GM18909 (cell line): ENCODE data around the gene GALNT10.
A peak's percentile ranks its signal among the peaks of the same experiment; 100 is the strongest.

ENCODE experiments used
- ATAC-seq: cut with Tn5 transposase; IDR thresholded peaks from one replicate; pipeline ENCODE4 v1.9.1; 2021; ENCODE audit warnings: mild to moderate bottlenecking; ENCODE audit not compliant: unreplicated experiment, poor library complexity

The GALNT10 gene

DNA sequence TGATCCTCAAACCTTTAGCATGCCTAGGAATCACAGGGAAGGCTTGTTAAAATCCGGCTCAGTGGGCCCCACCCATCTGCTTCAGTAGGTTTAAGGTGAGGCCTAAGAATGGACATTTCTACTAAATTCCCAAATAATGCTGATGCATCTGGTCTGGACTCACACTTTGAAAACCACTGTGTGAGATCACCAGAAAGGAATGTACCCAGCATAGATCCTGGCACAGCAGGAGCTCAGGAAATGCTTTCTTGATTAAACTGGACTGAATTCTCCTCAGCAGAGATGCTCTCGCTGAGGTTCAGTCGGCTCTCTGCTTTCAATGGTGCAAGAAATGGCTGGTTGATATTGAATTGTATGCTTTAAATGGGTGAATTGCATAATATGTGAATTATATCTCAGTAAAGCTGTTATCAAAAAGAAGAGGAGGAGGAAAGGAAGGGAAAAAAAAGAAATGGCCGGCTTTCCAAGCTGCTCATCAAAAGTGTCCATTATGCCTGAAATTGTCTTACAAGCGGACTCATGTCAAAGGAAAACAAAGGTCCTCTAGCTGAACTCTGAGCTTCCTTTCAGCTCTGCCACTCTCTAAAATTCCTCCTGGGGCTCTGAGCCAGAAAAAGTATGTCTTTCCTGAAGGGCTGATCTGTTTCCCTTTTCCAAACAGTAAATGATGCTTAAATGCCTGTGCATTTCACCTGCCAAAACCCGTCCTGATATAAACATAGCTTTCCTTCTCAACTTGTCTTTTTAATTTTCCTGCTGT lies 177.7 kb downstream of the GALNT10 start:
- ATAC-seq = no peak

- no peak for ATAC-seq
These were observed 179.1 kb downstream of the GALNT10 start for GRCh38 chr5:154369682-154370081.

DNA sequence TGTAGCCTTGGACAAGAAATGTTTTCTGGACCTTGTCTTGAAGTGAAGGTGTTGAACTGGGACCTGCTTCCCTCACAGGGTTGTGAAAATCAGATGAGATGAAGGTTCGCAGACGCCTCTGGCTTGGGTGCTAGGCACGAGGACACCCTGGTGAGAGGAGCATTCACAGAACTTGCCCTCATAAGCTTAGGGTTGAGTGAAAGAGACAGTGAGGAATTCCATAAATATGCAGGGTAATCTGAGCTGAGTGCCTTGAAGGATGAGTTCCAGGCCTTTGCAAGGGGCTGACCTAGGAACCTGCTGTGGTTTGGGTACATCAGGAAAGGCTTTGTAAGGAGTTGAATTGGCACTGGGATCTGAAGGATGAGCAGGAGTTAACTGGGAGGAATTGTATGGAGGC lies 179.6 kb downstream of the GALNT10 start:
- no peak for ATAC-seq

DNA sequence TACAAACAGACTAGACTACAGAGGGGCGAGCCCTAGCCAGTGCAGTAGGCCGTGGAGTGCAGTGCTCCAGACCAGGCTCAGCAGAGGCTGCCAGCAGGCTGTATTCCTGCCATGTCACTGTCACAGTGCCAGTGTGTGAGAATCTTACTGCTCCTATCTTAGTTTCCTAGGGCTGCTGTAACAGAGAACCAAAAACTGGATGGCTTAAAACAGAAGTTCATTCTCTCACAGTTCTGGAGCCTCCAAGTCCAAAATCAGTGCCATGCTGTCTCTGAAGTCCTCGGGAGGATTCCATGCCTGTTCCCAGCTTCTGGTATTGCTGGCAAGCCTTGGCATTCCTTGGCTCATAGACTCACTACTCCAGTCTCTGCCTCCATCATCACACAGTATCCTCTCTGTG lies 180.3 kb downstream of the GALNT10 start:
- ATAC-seq = no peak

DNA sequence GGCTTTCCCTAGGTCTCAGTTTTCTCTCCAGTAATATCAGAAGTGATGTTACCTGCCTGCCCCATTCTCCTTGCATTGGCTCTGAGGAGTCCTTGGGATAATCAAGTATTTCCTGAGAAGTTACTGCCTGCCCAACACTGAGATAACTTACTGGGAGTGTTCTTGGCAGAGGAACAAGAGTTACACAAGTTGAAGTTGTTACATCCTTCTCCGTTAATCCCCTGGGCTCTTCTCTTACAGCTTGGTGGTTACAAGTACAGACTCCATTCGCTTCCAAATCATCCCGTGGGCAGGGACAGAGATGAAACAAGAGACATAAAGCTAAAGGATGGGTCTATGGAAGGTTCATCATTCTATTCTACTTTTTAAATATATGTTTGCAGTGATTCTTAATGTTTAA lies 181.2 kb downstream of the GALNT10 start:
- no peak for ATAC-seq

- ATAC-seq = no peak
These were observed 182.1 kb downstream of the GALNT10 start for GRCh38 chr5:154372661-154373060.

GRCh38 chr5:154373326-154373725 lies 182.8 kb downstream of the GALNT10 start:
- no peak for ATAC-seq

GRCh38 chr5:154373729-154374179 lies 183.2 kb downstream of the GALNT10 start:
- ATAC-seq = no peak

- no peak for ATAC-seq
These were observed 183.7 kb downstream of the GALNT10 start for GRCh38 chr5:154374264-154374663.

DNA sequence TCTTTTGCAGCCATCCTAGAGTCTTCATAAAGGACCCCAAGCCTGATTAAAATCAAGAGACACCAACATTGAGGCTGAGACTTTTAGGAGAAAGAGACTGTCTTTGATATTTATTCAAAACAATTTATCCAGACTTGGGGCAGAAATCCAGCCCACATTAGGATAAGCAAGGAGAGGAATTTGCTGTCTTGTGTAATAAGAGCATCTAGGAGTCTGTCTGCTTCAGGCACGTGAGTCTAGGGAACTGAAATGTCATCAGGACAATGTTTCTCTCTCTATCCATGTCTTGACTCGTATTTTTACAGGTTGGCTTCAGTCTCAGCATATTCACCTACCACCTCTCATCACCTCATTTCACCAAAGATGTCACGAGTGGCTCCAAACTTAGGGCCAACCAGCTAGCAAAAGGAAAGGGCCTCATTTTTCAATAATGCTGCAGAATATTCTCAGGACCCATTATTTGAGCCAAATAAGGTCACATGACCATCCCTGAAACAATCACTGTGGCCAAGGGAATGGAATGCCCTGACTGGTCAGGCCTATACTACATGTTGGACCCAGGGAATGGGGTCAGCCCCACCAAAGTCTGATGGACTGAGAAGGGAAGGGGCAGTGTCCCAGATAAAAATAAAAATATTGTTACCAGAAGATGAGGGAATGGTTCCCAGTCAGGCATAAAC lies 184.9 kb downstream of the GALNT10 start:
- ATAC-seq = no peak

GRCh38 chr5:154376481-154376880 lies 185.9 kb downstream of the GALNT10 start:
- ATAC-seq = no peak

- no peak for ATAC-seq
These were observed 187.4 kb downstream of the GALNT10 start for GRCh38 chr5:154377754-154378533.

- ATAC-seq = no peak
These were observed 189.7 kb downstream of the GALNT10 start for GRCh38 chr5:154380263-154380662.

DNA sequence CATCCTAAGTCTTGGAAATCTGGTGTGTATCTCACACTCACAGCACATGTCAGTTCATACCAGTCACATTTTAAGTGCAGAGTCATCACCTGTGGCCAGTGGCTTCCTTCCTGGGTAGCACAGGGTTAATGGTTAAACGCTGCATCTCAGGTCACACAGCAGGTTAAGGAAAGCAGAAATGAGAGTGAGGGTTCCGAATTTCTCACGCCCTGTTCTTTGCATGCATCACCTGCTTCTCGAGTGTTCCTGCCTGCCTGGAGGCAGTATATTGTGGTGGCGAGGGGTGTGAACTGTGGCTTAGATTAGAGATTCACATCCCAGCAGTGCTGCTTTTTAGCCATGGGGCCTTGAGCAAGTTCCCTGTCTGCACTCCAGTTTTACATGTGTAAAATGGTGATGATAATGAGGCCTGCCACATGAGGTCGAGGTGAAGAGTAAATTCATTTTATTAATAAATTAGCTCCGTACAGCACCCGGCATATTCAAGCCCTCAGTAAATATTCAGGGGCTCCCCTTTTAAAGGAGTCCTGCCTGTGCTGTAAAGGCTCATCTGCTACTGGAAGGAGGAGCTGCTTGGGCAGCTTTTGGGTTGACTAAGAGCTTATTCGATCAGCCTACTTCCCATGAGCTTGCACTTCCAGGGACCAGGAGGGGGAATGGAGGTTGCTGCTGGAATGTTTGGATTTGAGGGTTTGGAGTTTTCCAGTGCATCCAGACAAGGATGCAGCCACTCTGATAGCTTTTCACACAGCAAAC lies 194.1 kb downstream of the GALNT10 start:
- peak; percentile 97 for ATAC-seq

GRCh38 chr5:154385236-154385512 lies 194.6 kb downstream of the GALNT10 start:
- peak; percentile 24 for ATAC-seq

- ATAC-seq = no peak
These were observed 196.6 kb downstream of the GALNT10 start for GRCh38 chr5:154386952-154387629.

DNA sequence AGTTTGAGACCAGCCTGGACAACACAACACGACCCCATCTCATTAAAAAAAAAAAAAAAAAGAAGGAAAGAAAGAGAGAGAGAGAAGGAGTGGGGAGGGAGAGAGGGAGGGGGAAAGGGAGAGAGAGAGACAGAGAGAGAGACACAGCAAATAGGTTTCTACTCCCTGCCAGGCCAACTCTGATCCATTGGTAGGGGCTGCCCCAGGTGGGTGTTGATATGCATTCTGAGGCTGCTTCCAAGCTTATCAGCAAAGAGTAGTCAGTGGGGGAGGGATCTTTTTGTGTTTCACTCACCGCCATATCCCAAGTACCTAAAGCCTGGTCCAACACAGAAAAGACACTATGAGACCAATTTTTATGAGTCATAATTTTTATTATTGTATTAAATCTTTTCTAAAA lies 198.3 kb downstream of the GALNT10 start:
- no peak for ATAC-seq

DNA sequence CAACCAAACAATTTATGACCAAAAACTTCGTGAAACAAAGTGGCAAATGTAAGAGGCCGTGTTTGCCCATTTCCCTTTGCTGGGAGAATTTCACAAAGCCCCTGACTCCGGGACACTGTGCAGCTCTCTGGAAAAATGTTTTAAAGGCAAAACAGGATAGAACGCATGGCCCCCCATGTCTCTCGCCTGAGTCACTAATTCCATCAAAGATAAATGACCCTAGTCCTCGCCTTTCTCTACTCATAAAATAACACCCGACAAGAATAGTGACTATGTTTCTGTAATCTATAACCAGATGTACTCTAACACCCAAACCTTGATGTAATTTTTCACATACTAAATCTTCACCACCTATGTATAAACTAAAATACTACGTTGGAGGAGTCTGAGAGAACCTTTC lies 199.6 kb downstream of the GALNT10 start:
- ATAC-seq = no peak

DNA sequence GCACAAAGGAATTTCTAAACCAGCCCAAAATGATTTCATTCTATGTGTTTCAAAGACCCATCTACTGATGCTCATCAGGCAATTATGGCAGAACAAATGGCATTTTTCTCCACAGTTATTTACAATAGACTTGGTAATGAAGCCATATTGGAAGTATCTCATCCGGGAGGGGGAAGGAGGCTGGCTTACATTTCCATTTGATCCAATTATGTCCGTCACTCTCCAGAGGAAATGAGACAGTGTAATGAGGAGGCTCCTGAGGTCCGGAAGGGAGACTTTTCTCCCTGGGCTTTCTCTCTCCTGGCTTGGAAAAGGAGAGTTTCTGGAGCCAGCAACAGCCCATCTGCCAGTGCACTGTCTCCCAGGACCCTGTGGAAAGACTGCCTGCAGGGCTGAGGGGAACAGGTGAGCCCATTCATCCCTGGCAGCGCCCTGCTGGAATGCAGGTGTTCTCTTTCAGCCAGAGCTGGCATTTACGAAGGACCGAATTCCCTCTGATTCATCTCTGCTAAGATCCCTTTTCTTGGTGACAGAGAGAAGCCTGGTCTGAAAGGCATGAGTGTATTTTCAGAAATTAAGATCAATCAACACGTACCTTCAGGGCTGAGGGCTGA lies 200.3 kb downstream of the GALNT10 start:
- no peak for ATAC-seq

DNA sequence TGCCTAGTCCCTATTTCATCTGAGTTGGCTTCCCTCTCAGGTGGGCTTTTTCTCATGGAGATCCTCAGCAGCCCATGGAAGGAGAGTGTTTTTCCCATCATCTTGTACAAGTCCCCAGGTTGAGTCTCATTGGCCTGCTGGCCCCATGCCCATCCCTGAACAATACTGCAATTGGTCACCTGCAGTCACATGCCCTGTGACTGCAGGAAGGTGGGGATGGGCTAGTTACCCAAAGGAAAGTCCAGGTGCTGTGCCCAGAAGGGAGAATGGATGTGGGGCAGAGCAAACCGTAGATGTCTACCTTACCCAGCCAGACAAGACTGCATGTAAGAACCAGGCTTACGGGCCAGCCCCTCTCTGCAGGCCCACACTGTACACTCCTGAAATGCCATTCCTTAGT lies 201.3 kb downstream of the GALNT10 start:
- no peak for ATAC-seq
